Measurements from ENCODE around the gene STIMATE.
A peak's percentile ranks its signal among the peaks of the same experiment; 100 is the strongest.

The STIMATE gene

GRCh38 chr3:52912885-52913731, 15.8 kb upstream of the STIMATE start:
- no peak for DNase-seq (ENCODE audit: low read depth)
- TF ChIP-seq, protein P1, sequence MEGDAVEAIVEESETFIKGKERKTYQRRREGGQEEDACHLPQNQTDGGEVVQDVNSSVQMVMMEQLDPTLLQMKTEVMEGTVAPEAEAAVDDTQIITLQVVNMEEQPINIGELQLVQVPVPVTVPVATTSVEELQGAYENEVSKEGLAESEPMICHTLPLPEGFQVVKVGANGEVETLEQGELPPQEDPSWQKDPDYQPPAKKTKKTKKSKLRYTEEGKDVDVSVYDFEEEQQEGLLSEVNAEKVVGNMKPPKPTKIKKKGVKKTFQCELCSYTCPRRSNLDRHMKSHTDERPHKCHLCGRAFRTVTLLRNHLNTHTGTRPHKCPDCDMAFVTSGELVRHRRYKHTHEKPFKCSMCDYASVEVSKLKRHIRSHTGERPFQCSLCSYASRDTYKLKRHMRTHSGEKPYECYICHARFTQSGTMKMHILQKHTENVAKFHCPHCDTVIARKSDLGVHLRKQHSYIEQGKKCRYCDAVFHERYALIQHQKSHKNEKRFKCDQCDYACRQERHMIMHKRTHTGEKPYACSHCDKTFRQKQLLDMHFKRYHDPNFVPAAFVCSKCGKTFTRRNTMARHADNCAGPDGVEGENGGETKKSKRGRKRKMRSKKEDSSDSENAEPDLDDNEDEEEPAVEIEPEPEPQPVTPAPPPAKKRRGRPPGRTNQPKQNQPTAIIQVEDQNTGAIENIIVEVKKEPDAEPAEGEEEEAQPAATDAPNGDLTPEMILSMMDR (conservative IDR thresholded peaks at IDR 0.05; ENCODE audit: low read depth, low read length) = no peak
- no peak overlapping the region for H3K4me3 ChIP-seq (ENCODE audit: low read depth, low read length)

DNA sequence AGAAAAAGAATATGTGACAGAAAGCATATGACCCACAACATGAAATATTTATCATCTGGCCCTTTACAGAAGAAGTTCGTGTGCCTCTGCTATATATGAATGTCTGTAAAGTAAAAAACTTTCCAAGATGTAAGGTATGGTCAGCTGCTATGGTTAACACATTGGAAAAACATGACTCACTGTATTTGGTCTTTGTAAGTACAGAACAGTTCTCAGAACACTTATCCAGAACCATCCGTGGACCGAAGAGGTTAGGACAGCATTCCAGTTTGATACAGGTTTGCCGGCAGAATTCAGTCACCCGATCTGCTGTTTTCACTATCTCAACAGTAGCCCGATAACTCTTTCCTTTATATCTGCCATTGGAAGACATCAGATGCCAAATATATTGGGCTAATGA, 13.5 kb upstream of the STIMATE start:
- H3K4me3 ChIP-seq (ENCODE audit: low read depth, low read length) = no peak overlapping the region
- no peak for DNase-seq (ENCODE audit: low read depth)
- TF ChIP-seq, protein P1 (conservative IDR thresholded peaks at IDR 0.05; ENCODE audit: low read depth, low read length) = no peak

GRCh38 chr3:52907497-52907896, 10.1 kb upstream of the STIMATE start:
- H3K4me3 ChIP-seq (ENCODE audit: low read depth, low read length) = no peak overlapping the region
- DNase-seq (ENCODE audit: low read depth) = no peak
- TF ChIP-seq, protein P1 (conservative IDR thresholded peaks at IDR 0.05; ENCODE audit: low read depth, low read length) = no peak

GRCh38 chr3:52904552-52904951, 7.2 kb upstream of the STIMATE start:
- H3K4me3 ChIP-seq (ENCODE audit: low read depth, low read length) = no peak overlapping the region
- TF ChIP-seq, protein P1 (conservative IDR thresholded peaks at IDR 0.05; ENCODE audit: low read depth, low read length) = no peak
- no peak for DNase-seq (ENCODE audit: low read depth)

DNA sequence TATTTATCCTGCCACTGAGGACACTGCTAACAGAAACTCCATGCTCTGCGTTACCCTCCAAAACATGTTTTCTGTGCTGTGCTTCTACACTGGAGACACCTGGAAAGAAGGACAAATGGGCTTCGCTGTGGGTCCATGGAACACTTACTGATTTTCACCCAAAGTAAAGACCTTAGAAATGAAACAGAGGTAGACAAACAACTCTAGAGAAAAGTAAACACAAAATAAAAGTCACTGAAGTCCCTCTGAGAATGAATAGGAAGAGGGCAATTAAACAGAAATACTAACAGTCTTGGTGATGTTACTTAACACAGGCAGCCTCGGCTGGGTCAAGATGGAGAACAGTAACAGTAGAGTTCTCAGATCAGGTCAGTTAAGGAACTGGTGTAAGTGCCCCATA, 6.7 kb upstream of the STIMATE start:
- no peak overlapping the region for H3K4me3 ChIP-seq (ENCODE audit: low read depth, low read length)
- TF ChIP-seq, protein P1 (conservative IDR thresholded peaks at IDR 0.05; ENCODE audit: low read depth, low read length) = no peak

DNA sequence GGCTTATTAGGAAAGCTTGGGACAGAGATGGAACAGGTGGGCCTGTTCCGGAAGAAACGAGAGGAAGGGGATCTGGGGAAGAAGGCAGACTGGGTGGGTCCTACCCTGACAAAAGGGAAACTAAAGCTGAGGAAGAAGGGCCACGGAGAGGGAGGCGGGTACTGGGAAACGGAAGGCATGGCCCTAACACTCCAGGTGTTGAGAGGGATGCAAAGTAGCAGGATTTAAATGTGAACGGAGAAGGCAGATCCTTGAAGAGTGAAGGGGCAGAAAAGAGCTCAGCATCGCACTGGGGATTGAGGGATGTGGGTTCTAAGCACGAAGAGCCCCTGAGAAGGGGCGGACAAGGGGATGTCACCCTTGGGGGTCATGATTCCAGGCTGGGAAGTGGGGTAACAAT, 735 bp downstream of the STIMATE start:
- TF ChIP-seq, protein P1 (conservative IDR thresholded peaks at IDR 0.05; ENCODE audit: low read depth, low read length) = no peak
- peak overlapping the region; percentile 77 for H3K4me3 ChIP-seq (ENCODE audit: low read depth, low read length)
- DNase-seq (ENCODE audit: low read depth) = no peak

More for the DNA sequence above, 6.7 kb upstream of the STIMATE start:
- no peak for DNase-seq (ENCODE audit: low read depth)

GRCh38 chr3:52896151-52896550, 1.2 kb downstream of the STIMATE start:
- peak overlapping the region; percentile 77 for H3K4me3 ChIP-seq (ENCODE audit: low read depth, low read length)
- no peak for DNase-seq (ENCODE audit: low read depth)
- TF ChIP-seq, protein P1 (conservative IDR thresholded peaks at IDR 0.05; ENCODE audit: low read depth, low read length) = no peak

Data from choroid plexus epithelial cell (primary cell).